Measurements from ENCODE around the gene ZNF217. TPM values are rescaled to one million over a fixed set of nuclear protein-coding genes. Genes with fewer than 3 reads are reported as not detected.

The ZNF217 gene
- total and polyA plus RNA-seq, 2 of the 8 experiments (the other 6 are each of a cell fraction or from before 2014, with no cell fraction given), result 15.3 to 87.9 TPM

DNA sequence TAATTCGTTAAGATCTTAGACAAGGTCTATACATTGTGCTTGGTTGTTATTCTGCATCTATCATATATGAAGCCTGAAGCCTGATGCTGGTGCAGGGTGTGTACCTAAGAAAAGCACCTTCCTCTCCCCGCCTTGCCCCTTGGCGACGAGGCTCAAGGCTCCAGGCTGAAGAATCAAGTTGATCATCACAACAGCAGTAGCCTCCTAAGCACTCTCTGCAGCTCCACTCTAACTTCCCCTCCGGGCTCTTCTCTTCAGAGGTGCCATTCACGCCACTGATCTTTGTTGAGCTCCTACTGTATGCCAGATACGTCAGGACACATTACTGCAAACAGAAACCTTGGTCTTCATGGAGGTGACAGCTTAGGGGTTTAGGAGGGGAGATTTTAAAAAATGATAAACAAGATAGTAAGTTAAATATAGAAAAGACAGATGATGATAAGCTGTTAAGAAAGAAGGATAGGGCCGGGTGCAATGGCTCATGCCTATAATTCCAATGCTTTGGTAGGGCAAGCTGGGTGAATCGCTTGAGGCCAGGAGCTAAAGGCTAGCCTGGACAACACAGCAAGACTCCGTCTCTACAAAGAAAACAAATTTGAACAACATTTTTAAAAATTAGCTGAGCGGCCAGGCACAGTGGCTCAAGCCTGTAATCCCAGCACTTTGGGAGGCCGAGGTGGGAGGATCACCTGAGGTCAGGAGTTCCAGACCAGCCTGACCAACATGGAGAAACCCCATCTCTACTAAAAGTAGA lies 38.4 kb upstream of the ZNF217 start (continued):
- TF ChIP-seq JUND (IDR thresholded peaks at IDR 0.05; ENCODE audit: low read length) (no peak), SIRT6 (IDR thresholded peaks at IDR 0.05; ENCODE audit: low read length) (no peak), HDAC6 (IDR thresholded peaks at IDR 0.05; ENCODE audit: low read depth, low read length) (no peak), JUN (IDR thresholded peaks at IDR 0.05; ENCODE audit: low read depth, low read length) (no peak)

All from H1 (cell line).